ENCODE measurements around the gene ZBTB32. TPM values are rescaled to one million over a fixed set of nuclear protein-coding genes. Genes with fewer than 3 reads are reported as not detected.

The ZBTB32 gene
- total RNA-seq, 1 donor from 2014 or later, result not detected

DNA sequence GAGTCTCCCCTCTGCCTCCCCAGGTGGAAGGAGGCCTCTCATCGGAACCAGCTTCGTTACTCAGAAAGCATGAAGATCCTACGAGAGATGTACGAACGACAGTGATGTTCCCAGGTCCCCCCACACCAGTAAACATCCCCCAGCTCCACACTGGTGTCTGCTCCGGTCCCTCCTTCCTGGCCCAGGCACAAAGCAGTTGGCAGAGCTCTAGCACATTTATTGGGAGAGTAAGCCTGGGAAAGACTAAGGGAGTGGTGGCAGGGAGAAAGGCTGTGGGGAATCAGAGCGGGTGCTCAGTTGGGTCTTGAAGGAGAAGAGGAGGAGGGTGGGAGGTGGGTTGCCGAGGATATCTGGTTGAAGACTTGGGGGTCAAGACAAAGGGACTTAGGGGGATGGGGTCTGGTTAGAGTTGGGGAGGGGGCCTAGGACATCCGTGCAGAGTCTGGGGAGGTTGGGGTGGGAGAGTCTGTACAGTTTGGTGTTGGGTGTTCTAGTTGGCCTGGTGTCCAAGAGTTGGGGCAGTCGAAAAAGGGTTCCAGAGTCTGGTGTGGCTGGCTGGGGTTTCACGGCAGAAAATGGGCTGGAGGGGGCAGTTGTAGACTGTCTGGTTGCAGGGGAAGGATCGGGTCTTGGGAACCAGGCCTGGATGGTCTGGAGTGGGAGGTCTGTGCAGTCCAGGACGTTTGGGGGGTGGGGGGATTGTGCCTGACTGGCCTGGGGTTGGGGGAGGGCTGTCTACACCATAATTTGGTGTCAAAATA, 50.2 kb downstream of the ZBTB32 start:
- Mint-ChIP-seq H3K36me3 (peaks cover 4% of the 10 kb centered on the region), H3K4me1 (peaks cover 24% of the 10 kb centered on the region), H3K9me3 (no peaks in the 10 kb centered on the region), H3K27me3 (ENCODE audit: insufficient read depth, low read depth) (peaks cover 7% of the 10 kb centered on the region), H3K4me3 (peak overlapping the region; percentile 41), H3K27ac (no peak overlapping the region)
- Histone ChIP-seq H2AFZ (replicated peaks) (no peak overlapping the region), H3K9ac (no peak overlapping the region), H3K79me2 (ENCODE audit: low read depth) (peaks cover 12% of the 10 kb centered on the region), H3K27me3 (peaks cover 27% of the 10 kb centered on the region), H3K4me2 (no peak overlapping the region), H3K4me1 (peaks cover 6% of the 10 kb centered on the region), H3F3A (ENCODE audit: low read depth) (peaks cover 13% of the 10 kb centered on the region), H3K27ac (no peak overlapping the region), H3K4me3 (no peak overlapping the region), H3K36me3 (no peaks in the 10 kb centered on the region), H3K9me3 (ENCODE audit: low read depth) (no peaks in the 10 kb centered on the region), H4K20me1 (ENCODE audit: low read depth) (peaks cover 11% of the 10 kb centered on the region)
- TF ChIP-seq EZH2phosphoT487 (IDR thresholded peaks at IDR 0.05) (no peak), EZH2 (IDR thresholded peaks at IDR 0.05) (no peak)
- no peak for DNase-seq (ENCODE audit: low spot score)

DNA sequence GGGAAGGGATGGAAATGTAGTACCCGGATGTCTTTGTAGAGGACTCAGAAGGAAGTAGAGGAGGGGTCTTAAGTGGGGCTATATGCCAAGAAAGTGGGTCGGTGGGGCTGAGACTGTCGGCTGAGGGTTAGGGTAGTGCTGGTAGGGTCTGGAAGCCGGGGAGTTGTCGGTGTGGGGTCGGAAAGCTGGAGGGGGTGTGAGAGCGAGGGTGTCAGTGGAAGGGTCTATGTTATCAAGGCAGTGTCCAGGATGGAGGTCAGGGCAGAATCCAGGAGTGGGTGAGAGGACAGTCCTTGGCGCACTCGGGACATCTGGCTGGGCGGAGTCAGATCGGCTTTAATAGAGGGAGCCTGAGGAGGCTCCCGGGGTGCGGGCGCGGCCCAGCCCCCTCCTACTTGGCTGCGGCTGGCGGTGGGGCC, 50.8 kb downstream of the ZBTB32 start:
- no peaks in the 10 kb centered on the region for H3K9me3 Mint-ChIP-seq
- Histone ChIP-seq H3K4me1 (peaks cover 6% of the 10 kb centered on the region), H3K9me3 (ENCODE audit: low read depth) (no peaks in the 10 kb centered on the region), H3K36me3 (no peaks in the 10 kb centered on the region), H3K79me2 (ENCODE audit: low read depth) (peaks cover 16% of the 10 kb centered on the region), H3K27me3 (peaks cover 27% of the 10 kb centered on the region), H3K4me3 (peak overlapping the region; percentile 89), H3K4me2 (peak overlapping the region; percentile 80), H2AFZ (replicated peaks) (no peak overlapping the region), H3F3A (ENCODE audit: low read depth) (peaks cover 13% of the 10 kb centered on the region), H4K20me1 (ENCODE audit: low read depth) (peaks cover 15% of the 10 kb centered on the region), H3K27ac (no peak overlapping the region), H3K9ac (no peak overlapping the region)
- no peak for DNase-seq (ENCODE audit: low spot score)
- no peak overlapping the region for H3K27ac Mint-ChIP-seq
- H3K4me1 Mint-ChIP-seq, result peaks cover 26% of the 10 kb centered on the region
- TF ChIP-seq EZH2 (IDR thresholded peaks at IDR 0.05) (no peak), EZH2phosphoT487 (IDR thresholded peaks at IDR 0.05) (no peak)
- TF ChIP-seq, protein P1, sequence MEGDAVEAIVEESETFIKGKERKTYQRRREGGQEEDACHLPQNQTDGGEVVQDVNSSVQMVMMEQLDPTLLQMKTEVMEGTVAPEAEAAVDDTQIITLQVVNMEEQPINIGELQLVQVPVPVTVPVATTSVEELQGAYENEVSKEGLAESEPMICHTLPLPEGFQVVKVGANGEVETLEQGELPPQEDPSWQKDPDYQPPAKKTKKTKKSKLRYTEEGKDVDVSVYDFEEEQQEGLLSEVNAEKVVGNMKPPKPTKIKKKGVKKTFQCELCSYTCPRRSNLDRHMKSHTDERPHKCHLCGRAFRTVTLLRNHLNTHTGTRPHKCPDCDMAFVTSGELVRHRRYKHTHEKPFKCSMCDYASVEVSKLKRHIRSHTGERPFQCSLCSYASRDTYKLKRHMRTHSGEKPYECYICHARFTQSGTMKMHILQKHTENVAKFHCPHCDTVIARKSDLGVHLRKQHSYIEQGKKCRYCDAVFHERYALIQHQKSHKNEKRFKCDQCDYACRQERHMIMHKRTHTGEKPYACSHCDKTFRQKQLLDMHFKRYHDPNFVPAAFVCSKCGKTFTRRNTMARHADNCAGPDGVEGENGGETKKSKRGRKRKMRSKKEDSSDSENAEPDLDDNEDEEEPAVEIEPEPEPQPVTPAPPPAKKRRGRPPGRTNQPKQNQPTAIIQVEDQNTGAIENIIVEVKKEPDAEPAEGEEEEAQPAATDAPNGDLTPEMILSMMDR (IDR thresholded peaks at IDR 0.05), result no peak
- H3K4me3 Mint-ChIP-seq, result no peak overlapping the region
- H3K27me3 Mint-ChIP-seq (ENCODE audit: insufficient read depth, low read depth), result peaks cover 7% of the 10 kb centered on the region
- peaks cover 4% of the 10 kb centered on the region for H3K36me3 Mint-ChIP-seq

DNA sequence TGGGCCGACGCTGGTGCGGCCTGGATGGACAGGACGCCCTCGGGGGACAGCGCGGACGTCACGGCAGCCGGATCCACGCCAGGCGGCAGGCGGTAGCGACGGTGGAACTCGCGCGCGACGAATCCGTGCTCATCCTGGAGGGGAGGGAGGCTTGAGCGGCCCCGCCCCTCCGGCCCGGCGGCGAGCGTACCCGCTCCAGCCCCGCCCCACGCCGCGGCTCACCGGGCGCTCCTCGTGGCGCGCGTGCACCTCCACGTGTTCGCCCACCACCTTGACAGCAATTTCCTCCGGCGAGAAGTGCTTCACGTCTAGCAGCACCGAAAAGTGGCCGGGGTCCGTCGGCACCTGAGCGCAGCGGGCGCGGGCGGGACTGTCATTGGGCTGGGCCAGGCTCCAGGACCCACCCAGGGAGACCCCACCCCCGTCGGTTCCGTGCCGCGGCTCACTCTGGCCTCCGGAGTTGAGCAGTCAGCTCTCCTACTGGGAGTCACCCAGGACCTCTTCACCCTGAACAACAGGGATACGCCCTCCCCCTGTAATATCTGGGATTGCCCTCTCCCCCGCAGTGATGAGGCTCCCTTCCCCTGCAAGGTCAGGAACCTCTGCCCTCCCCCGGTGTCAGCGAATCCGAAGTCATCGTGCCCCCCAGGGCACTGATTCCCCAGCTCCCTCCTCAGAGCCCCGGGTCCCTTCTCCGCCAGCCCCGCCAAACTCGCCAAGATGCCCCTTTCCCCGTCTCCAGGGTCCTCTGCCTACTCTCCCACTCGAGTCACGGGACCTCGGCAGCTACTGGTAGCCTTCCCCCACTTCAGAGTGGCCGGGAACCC, 51.4 kb downstream of the ZBTB32 start:
- no peak overlapping the region for H3K9ac ChIP-seq

More for the DNA sequence above, 51.4 kb downstream of the ZBTB32 start:
- Histone ChIP-seq H3K27ac (no peak overlapping the region), H2AFZ (replicated peaks) (no peak overlapping the region), H3K4me1 (peaks cover 6% of the 10 kb centered on the region), H3F3A (ENCODE audit: low read depth) (peaks cover 13% of the 10 kb centered on the region), H3K36me3 (no peaks in the 10 kb centered on the region), H3K4me3 (peak overlapping the region; percentile 89), H3K27me3 (peaks cover 27% of the 10 kb centered on the region), H4K20me1 (ENCODE audit: low read depth) (peaks cover 18% of the 10 kb centered on the region), H3K9me3 (ENCODE audit: low read depth) (no peaks in the 10 kb centered on the region), H3K4me2 (peak overlapping the region; percentile 80), H3K79me2 (ENCODE audit: low read depth) (peaks cover 16% of the 10 kb centered on the region)
- Mint-ChIP-seq H3K27me3 (ENCODE audit: insufficient read depth, low read depth) (peaks cover 9% of the 10 kb centered on the region), H3K27ac (peak overlapping the region; percentile 63), H3K36me3 (peaks cover 4% of the 10 kb centered on the region), H3K4me1 (peaks cover 26% of the 10 kb centered on the region), H3K9me3 (no peaks in the 10 kb centered on the region), H3K4me3 (peak overlapping the region; percentile 81)
- TF ChIP-seq, protein P1 (IDR thresholded peaks at IDR 0.05), result no peak
- no peak for TF ChIP-seq EZH2 (IDR thresholded peaks at IDR 0.05)
- peak; percentile 20 for TF ChIP-seq EZH2phosphoT487 (IDR thresholded peaks at IDR 0.05)
- peak; percentile 47 for DNase-seq (ENCODE audit: low spot score)
